H9 (cell line): ENCODE measurements around the gene SPATA16. TPM values are rescaled to one million over a fixed set of nuclear protein-coding genes. Genes with fewer than 3 reads are reported as not detected.

Experiments used
- DNase-seq: peaks from one replicate; pipeline ENCODE4 v3.0.0-alpha.2; 2017
- H2AFZ ChIP-seq: one replicate; pipeline ENCODE4 v1.6.1; 2013; ENCODE audit warnings: mild to moderate bottlenecking, low read length, control low read depth, moderate library complexity
- H2AK5ac ChIP-seq: 2 replicates; pipeline ENCODE4 v1.6.1; 2013; ENCODE audit warnings: low read length, control low read depth, mixed read lengths; ENCODE audit not compliant: insufficient read length
- H2BK120ac ChIP-seq: one replicate; pipeline ENCODE4 v1.6.1; 2013; ENCODE audit warnings: low read depth, mild to moderate bottlenecking, low read length, control low read depth, inconsistent platforms; ENCODE audit not compliant: poor library complexity, severe bottlenecking
- H2BK12ac ChIP-seq: 2 replicates; pipeline ENCODE4 v1.6.1; 2013; ENCODE audit warnings: low read length, control low read depth, mixed read lengths, low read depth; ENCODE audit not compliant: insufficient read length
- H2BK15ac ChIP-seq: 2 replicates; pipeline ENCODE4 v1.6.1; 2013; ENCODE audit warnings: low read depth, low read length, control low read depth
- H2BK20ac ChIP-seq: one replicate; pipeline ENCODE4 v1.6.1; 2013; ENCODE audit warnings: low read depth, mild to moderate bottlenecking, low read length, control low read depth, inconsistent platforms; ENCODE audit not compliant: poor library complexity, severe bottlenecking
- H2BK5ac ChIP-seq: 2 replicates; pipeline ENCODE4 v1.6.1; 2013; ENCODE audit warnings: low read length, control low read depth, mixed read lengths; ENCODE audit not compliant: insufficient read length
- H3K14ac ChIP-seq: 2 replicates; pipeline ENCODE4 v1.6.1; 2013; ENCODE audit warnings: low read length, control low read depth; ENCODE audit not compliant: insufficient read depth
- H3K18ac ChIP-seq: 2 replicates; pipeline ENCODE4 v1.6.1; 2013; ENCODE audit warnings: low read depth, mild to moderate bottlenecking, mixed read lengths, low read length, control low read depth; ENCODE audit not compliant: insufficient read length
- H3K23ac ChIP-seq: 2 replicates; pipeline ENCODE4 v1.6.1; 2013; ENCODE audit warnings: low read length, control low read depth, mixed read lengths, low read depth; ENCODE audit not compliant: insufficient read length
- H3K23me2 ChIP-seq: 2 replicates; pipeline ENCODE4 v1.6.1; 2013; ENCODE audit warnings: low read depth, mild to moderate bottlenecking, mixed read lengths, low read length, control low read depth; ENCODE audit not compliant: insufficient read length, poor library complexity, severe bottlenecking
- H3K27ac ChIP-seq: 2 replicates; pipeline ENCODE4 v1.5.1; 2013; ENCODE audit warnings: low read length, control low read depth, mixed read lengths, low read depth; ENCODE audit not compliant: insufficient read length
- H3K27me3 ChIP-seq: 2 replicates; pipeline ENCODE4 v1.6.1; 2013; ENCODE audit warnings: low read length, control low read depth, inconsistent platforms; ENCODE audit not compliant: insufficient read depth
- H3K4ac ChIP-seq: 2 replicates; pipeline ENCODE4 v1.6.1; 2013; ENCODE audit warnings: low read depth, mild to moderate bottlenecking, control low read depth, inconsistent platforms, low read length, moderate library complexity
- H3K4me1 ChIP-seq: 2 replicates; pipeline ENCODE4 v1.6.1; 2013; ENCODE audit warnings: low read length, control low read depth, inconsistent platforms; ENCODE audit not compliant: insufficient read depth
- H3K4me2 ChIP-seq: 2 replicates; pipeline ENCODE4 v1.6.1; 2013; ENCODE audit warnings: low read length, control low read depth, mixed read lengths; ENCODE audit not compliant: insufficient read length, insufficient read depth
- H3K56ac ChIP-seq: 2 replicates; pipeline ENCODE4 v1.6.1; 2013; ENCODE audit warnings: low read depth, mild to moderate bottlenecking, mixed read lengths, low read length, control low read depth; ENCODE audit not compliant: insufficient read length
- H3K79me1 ChIP-seq: 2 replicates; pipeline ENCODE4 v1.6.1; 2013; ENCODE audit warnings: low read depth, mild to moderate bottlenecking, moderate library complexity, low read length, control low read depth, inconsistent platforms; ENCODE audit not compliant: insufficient read depth, poor library complexity, severe bottlenecking
- H3K79me2 ChIP-seq: 2 replicates; pipeline ENCODE4 v1.6.1; 2013; ENCODE audit warnings: low read length, control low read depth, inconsistent platforms; ENCODE audit not compliant: insufficient read depth
- H3K9ac ChIP-seq: 2 replicates; pipeline ENCODE4 v1.6.1; 2013; ENCODE audit warnings: low read length, control low read depth, mixed read lengths; ENCODE audit not compliant: insufficient read length; ENCODE audit errors: extremely low read depth
- H3K9me3 ChIP-seq: one replicate; pipeline ENCODE4 v1.6.1; 2013; ENCODE audit warnings: low read depth, low read length, inconsistent platforms; ENCODE audit not compliant: control insufficient read depth
- H3T11ph ChIP-seq: one replicate; pipeline ENCODE4 v1.6.1; 2013; ENCODE audit warnings: mild to moderate bottlenecking, low read length, control low read depth, inconsistent platforms
- H4K20me1 ChIP-seq: one replicate; pipeline ENCODE4 v1.6.1; 2013; ENCODE audit not compliant: control insufficient read depth, insufficient read length, insufficient read depth
- H4K5ac ChIP-seq: 2 replicates; pipeline ENCODE4 v1.6.1; 2013; ENCODE audit warnings: low read depth, mild to moderate bottlenecking, mixed read lengths, low read length, control low read depth; ENCODE audit not compliant: insufficient read length
- H4K8ac ChIP-seq: replicated peaks from 2 replicates; pipeline ENCODE4 v1.6.1; 2013; ENCODE audit warnings: low read length, control low read depth, mixed read lengths, low read depth; ENCODE audit not compliant: insufficient read length
- H4K91ac ChIP-seq: 2 replicates; pipeline ENCODE4 v1.6.1; 2013; ENCODE audit warnings: low read depth, mild to moderate bottlenecking, moderate library complexity, mixed read lengths, low read length, control low read depth; ENCODE audit not compliant: insufficient read length
- H3K27ac Mint-ChIP-seq, 3 experiments: 2 replicates in 2 of 3; 3 replicates in 1 of 3; pipeline ENCODE4 v1.8.0; 2020 to 2021; ENCODE audit warnings: mixed read lengths in 3 of 3, mild to moderate bottlenecking in 1 of 3, moderate library complexity in 1 of 3
- H3K27me3 Mint-ChIP-seq: 2 replicates; pipeline ENCODE4 v1.8.0; 2021; ENCODE audit warnings: low read depth, mild to moderate bottlenecking, moderate library complexity, mixed read lengths
- H3K36me3 Mint-ChIP-seq, 3 experiments: 2 replicates in 2 of 3; 3 replicates in 1 of 3; pipeline ENCODE4 v1.8.0; 2020 to 2021; ENCODE audit warnings: low read depth in 3 of 3, mixed read lengths in 3 of 3; ENCODE audit not compliant: insufficient read depth in 1 of 3
- H3K4me1 Mint-ChIP-seq, 2 experiments: 2 replicates each; pipeline ENCODE4 v1.8.0; 2020; ENCODE audit warnings: mixed read lengths in 2 of 2
- H3K4me3 Mint-ChIP-seq, 2 experiments: 2 replicates in 1 of 2; 3 replicates in 1 of 2; pipeline ENCODE4 v1.8.0; 2020 to 2021; ENCODE audit warnings: mild to moderate bottlenecking in 2 of 2, mixed read lengths in 2 of 2, moderate library complexity in 1 of 2
- H3K9me3 Mint-ChIP-seq, 2 experiments: 2 replicates in 1 of 2; 3 replicates in 1 of 2; pipeline ENCODE4 v1.8.0; 2020; ENCODE audit warnings: mild to moderate bottlenecking in 2 of 2, mixed read lengths in 2 of 2, moderate library complexity in 1 of 2
- CTCF ChIP-seq: fragments of 200-600 bp; sonication (generic); conservative IDR thresholded peaks from 3 replicates; pipeline ENCODE4 v1.8.0; 2021; ENCODE audit warnings: antibody characterized with exemption, mild to moderate bottlenecking
- WGBS: extraction: QIAGEN DNeasy Blood & Tissue Kit; methylation state at CpG from one replicate; pipeline ENCODE4 v1.1.7; 2013; ENCODE audit warnings: missing lambda C conversion rate, low lambda C conversion rate, mixed read lengths; ENCODE audit not compliant: insufficient read length; ENCODE audit errors: extremely low coverage; 5-methylcytosine and 5-hydroxymethylcytosine counted together
- total RNA-seq: library from RNA; stranded (reverse); gene quantifications from 2 replicates; pipeline ENCODE4 v1.2.1, GENCODE V29; 2021

Gene SPATA16
- total RNA-seq, 1 experiment from 2014 or later, result not detected

GRCh38 chr3:173055228-173055933, 85.7 kb downstream of the SPATA16 start:
- WGBS, result no CpG with 5 or more reads among the region's 2 CpGs
- DNase-seq, result no peak
- no peaks in the 10 kb centered on the region for H3K27me3 ChIP-seq
- no peaks in the 10 kb centered on the region for H4K20me1 ChIP-seq
- no peak overlapping the region for H3K27ac ChIP-seq
- H3K56ac ChIP-seq, result no peak overlapping the region
- H2AFZ ChIP-seq, result no peak overlapping the region
- H2BK20ac ChIP-seq, result no peak overlapping the region
- H2AK5ac ChIP-seq, result no peak overlapping the region
- H3K79me2 ChIP-seq, result no peaks in the 10 kb centered on the region
- H3T11ph ChIP-seq, result no peak overlapping the region
- no peak overlapping the region for H4K91ac ChIP-seq
- H2BK15ac ChIP-seq, result no peak overlapping the region
- no peak overlapping the region for H3K4me2 ChIP-seq
- H3K23ac ChIP-seq, result no peak overlapping the region
- H3K4me1 ChIP-seq, result no peaks in the 10 kb centered on the region
- H3K9ac ChIP-seq, result no peak overlapping the region
- TF ChIP-seq CTCF, result no peak
- H2BK5ac ChIP-seq, result no peak overlapping the region
- H3K18ac ChIP-seq, result no peak overlapping the region
- H2BK12ac ChIP-seq, result no peak overlapping the region
- H4K5ac ChIP-seq, result no peak overlapping the region
- Mint-ChIP-seq H3K27me3 (no peaks in the 10 kb centered on the region), H3K36me3 (no peaks in the 10 kb centered on the region), H3K27ac (no peak overlapping the region), H3K4me1 (peaks cover 2 to 4% of the 10 kb centered on the region in 2 experiments; a peak in 2 of 4 replicates), H3K9me3 (no peaks in the 10 kb centered on the region), H3K4me3 (no peak overlapping the region)
- no peaks in the 10 kb centered on the region for H3K23me2 ChIP-seq
- H3K14ac ChIP-seq, result no peak overlapping the region
- H4K8ac ChIP-seq, result no peak overlapping the region
- no peak overlapping the region for H2BK120ac ChIP-seq
- H3K79me1 ChIP-seq, result no peaks in the 10 kb centered on the region
- H3K4ac ChIP-seq, result no peak overlapping the region
- no peaks in the 10 kb centered on the region for H3K9me3 ChIP-seq
